ENCODE results near the gene FOSL2. TPM values are rescaled to one million over a fixed set of nuclear protein-coding genes. Genes with fewer than 3 reads are reported as not detected.

FOSL2 gene
- total and polyA plus RNA-seq, 10 of the 15 experiments (the other 5 are each of a cell fraction or from before 2014, with no cell fraction given): 0.05 to 1.3 (median 0.34) TPM

- ChIA-PET CTCF (no interaction called here), RAD21 (ENCODE audit: unreplicated experiment) (no interaction called here), SMC1A (ENCODE audit: uncharacterized antibody, unreplicated experiment) (no interaction called here), POLR2A (no interaction called here)
- intact Hi-C loops (cut with micrococcal nuclease; ENCODE audit: unreplicated experiment): no loop called here
- BruUV-seq (replicated peaks): no TSS peak
- no peaks in the 10 kb centered on the region for H3K79me2 ChIP-seq (ENCODE audit: control insufficient read depth, insufficient read depth, low read length)
- DNase-seq (ENCODE audit: low read depth, low spot score) (no peak), ATAC-seq (no peak), FAIRE-seq (no peak)
- H2AFZ ChIP-seq (ENCODE audit: control insufficient read depth, low read depth, low read length): no peak overlapping the region
- H3K27ac ChIP-seq (ENCODE audit: control insufficient read depth, insufficient read depth): no peak overlapping the region
- no peak overlapping the region for H3K4me3 ChIP-seq
- H3K27me3 ChIP-seq (replicated peaks in 1 of 2; ENCODE audit: control insufficient read depth in 2 of 2, insufficient read depth in 2 of 2, low read length in 1 of 2): 0 out of 4 replicates have a peak, but pooled peaks cover 0 to 3% of the 10 kb centered on the region in 2 experiments
- in situ Hi-C loops (cut with MboI): no loop called here
- H3K36me3 ChIP-seq (ENCODE audit: control insufficient read depth in 2 of 2, insufficient read depth in 2 of 2, low read length in 1 of 2): no peaks in the 10 kb centered on the region
- 19% methylated on average over 3 of the region's 3 CpGs for WGBS (ENCODE audit: insufficient coverage, insufficient replicate concordance, low lambda C conversion rate, missing lambda C conversion rate)
- no peak overlapping the region for H3K9ac ChIP-seq (ENCODE audit: control insufficient read depth, insufficient read depth, low read length)
- no peaks in the 10 kb centered on the region for H4K20me1 ChIP-seq (ENCODE audit: control insufficient read depth, insufficient read depth)
- no peak overlapping the region for H3K4me2 ChIP-seq (ENCODE audit: control insufficient read depth, insufficient read depth)
- H3K4me1 ChIP-seq (ENCODE audit: control insufficient read depth, insufficient read depth, low read length): 0 out of 2 replicates have a peak, but pooled peaks cover 3% of the 10 kb centered on the region
- H3K9me3 ChIP-seq (replicated peaks; ENCODE audit: control insufficient read depth, insufficient read depth, low read length): no peaks in the 10 kb centered on the region
- TF ChIP-seq, protein P1, sequence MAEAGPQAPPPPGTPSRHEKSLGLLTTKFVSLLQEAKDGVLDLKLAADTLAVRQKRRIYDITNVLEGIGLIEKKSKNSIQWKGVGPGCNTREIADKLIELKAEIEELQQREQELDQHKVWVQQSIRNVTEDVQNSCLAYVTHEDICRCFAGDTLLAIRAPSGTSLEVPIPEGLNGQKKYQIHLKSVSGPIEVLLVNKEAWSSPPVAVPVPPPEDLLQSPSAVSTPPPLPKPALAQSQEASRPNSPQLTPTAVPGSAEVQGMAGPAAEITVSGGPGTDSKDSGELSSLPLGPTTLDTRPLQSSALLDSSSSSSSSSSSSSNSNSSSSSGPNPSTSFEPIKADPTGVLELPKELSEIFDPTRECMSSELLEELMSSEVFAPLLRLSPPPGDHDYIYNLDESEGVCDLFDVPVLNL (IDR thresholded peaks at IDR 0.05; ENCODE audit: low read depth, low read length): no peak
- TF ChIP-seq SMAD5 (IDR thresholded peaks at IDR 0.05; ENCODE audit: low read depth) (no peak), SUPT20H (IDR thresholded peaks at IDR 0.05; ENCODE audit: borderline replicate concordance, control insufficient read depth, low read depth, low read length) (no peak), LARP7 (IDR thresholded peaks at IDR 0.05) (no peak), MEF2B (IDR thresholded peaks at IDR 0.05; ENCODE audit: partially characterized antibody, poor library complexity, severe bottlenecking) (no peak)
These were observed 56.1 kb downstream of the FOSL2 start for GRCh38 chr2:28448793-28449100.

DNA sequence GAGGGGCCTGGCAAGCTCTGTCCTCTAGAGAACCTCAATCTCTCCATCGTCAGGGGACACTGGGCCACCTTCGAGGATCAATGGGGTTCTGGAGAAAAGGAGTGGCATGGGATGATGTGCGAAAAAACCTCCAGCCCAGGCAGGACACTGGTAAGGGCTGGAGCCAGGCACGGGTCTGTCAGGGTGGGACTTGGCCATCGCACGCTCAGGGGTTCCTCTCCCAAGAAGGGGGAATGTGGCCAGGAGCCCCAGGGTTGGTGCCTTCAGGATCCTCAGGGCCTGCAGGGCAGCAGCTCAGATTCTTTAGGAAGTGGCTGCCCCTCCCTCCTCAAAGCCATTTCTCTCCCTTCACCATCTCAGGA is 56.4 kb downstream of the FOSL2 start:
- Histone ChIP-seq H3K4me3 (no peak overlapping the region), H3K9ac (ENCODE audit: control insufficient read depth, insufficient read depth, low read length) (no peak overlapping the region), H3K4me1 (ENCODE audit: control insufficient read depth, insufficient read depth, low read length) (0 out of 2 replicates have a peak, but pooled peaks cover 3% of the 10 kb centered on the region), H3K36me3 (ENCODE audit: control insufficient read depth in 2 of 2, insufficient read depth in 2 of 2, low read length in 1 of 2) (no peaks in the 10 kb centered on the region), H3K4me2 (ENCODE audit: control insufficient read depth, insufficient read depth) (no peak overlapping the region), H4K20me1 (ENCODE audit: control insufficient read depth, insufficient read depth) (no peaks in the 10 kb centered on the region), H3K79me2 (ENCODE audit: control insufficient read depth, insufficient read depth, low read length) (no peaks in the 10 kb centered on the region), H2AFZ (ENCODE audit: control insufficient read depth, low read depth, low read length) (no peak overlapping the region), H3K27me3 (replicated peaks in 1 of 2; ENCODE audit: control insufficient read depth in 2 of 2, insufficient read depth in 2 of 2, low read length in 1 of 2) (0 out of 4 replicates have a peak, but pooled peaks cover 0 to 3% of the 10 kb centered on the region in 2 experiments), H3K9me3 (replicated peaks; ENCODE audit: control insufficient read depth, insufficient read depth, low read length) (no peaks in the 10 kb centered on the region), H3K27ac (ENCODE audit: control insufficient read depth, insufficient read depth) (no peak overlapping the region)
- CTCF ChIA-PET: no interaction called here
- ATAC-seq (no peak), FAIRE-seq (no peak), DNase-seq (ENCODE audit: low read depth, low spot score) (no peak)
- 50% methylated on average over 6 of the region's 6 CpGs for WGBS (ENCODE audit: insufficient coverage, insufficient replicate concordance, low lambda C conversion rate, missing lambda C conversion rate)
- BruUV-seq (replicated peaks): no TSS peak
- RAD21 ChIA-PET (ENCODE audit: unreplicated experiment): no interaction called here
- intact Hi-C loops (cut with micrococcal nuclease; ENCODE audit: unreplicated experiment) (no loop called here), in situ Hi-C loops (cut with MboI) (no loop called here)
- TF ChIP-seq YBX1 (IDR thresholded peaks at IDR 0.05) (no peak), CHD1 (IDR thresholded peaks at IDR 0.05; ENCODE audit: low read depth, low read length) (no peak), IRF4 (IDR thresholded peaks at IDR 0.05; ENCODE audit: low read depth, low read length) (no peak)
- POLR2A ChIA-PET: interaction anchor here (0.6 kb wide), 1 partner anchor 119 kb away, joined by 3 read pairs; no protein-coding TSS in a partner anchor
- SMC1A ChIA-PET (ENCODE audit: uncharacterized antibody, unreplicated experiment): no interaction called here

Measured in GM12878 (cell line).